ENCODE measurements around the gene CHID1. TPM values are rescaled to one million over a fixed set of nuclear protein-coding genes. Genes with fewer than 3 reads are reported as not detected.

CHID1 gene
- total and polyA plus RNA-seq, 2 of the 8 experiments (the other 6 are each of a cell fraction or from before 2014, with no cell fraction given): 81.2 to 88.5 TPM

- no peak overlapping the region for H3K56ac ChIP-seq (replicated peaks; ENCODE audit: insufficient read length, low read depth, low read length)
- H2BK5ac ChIP-seq (ENCODE audit: low read depth, low read length): no peak overlapping the region
- DNase-seq (ENCODE audit: low read depth in 1 of 2, low spot score in 2 of 2) (no peak), FAIRE-seq (no peak)
- H3K36me3 ChIP-seq (ENCODE audit: control insufficient read depth in 2 of 4, insufficient read depth in 4 of 4, low read length in 3 of 4): peaks cover 0 to 10% (median 1%) of the 10 kb centered on the region in 4 experiments; a peak in 1 of 8 replicates
- WGBS, 2 experiments (ENCODE audit: extremely low coverage in 1 of 2, insufficient coverage in 1 of 2, insufficient read length in 1 of 2, insufficient replicate concordance in 2 of 2, low coverage in 1 of 2, low lambda C conversion rate in 2 of 2, missing lambda C conversion rate in 1 of 2): 94% methylated on average over 16 of the region's 22 CpGs; no CpG with 5 or more reads in 1 of the 2 experiments
- no peak overlapping the region for H3K4me3 ChIP-seq (ENCODE audit: extremely low read depth in 1 of 4, insufficient read depth in 2 of 4, low read depth in 3 of 4, low read length in 4 of 4)
- H3K23me2 ChIP-seq (ENCODE audit: low read depth, low read length): peaks cover 8% of the 10 kb centered on the region; the same call in 1 of the 2 replicates
- no peak overlapping the region for H3K4me2 ChIP-seq (ENCODE audit: insufficient read depth in 1 of 2, low read depth in 2 of 2, low read length in 2 of 2)
- no peak overlapping the region for H3K4ac ChIP-seq (replicated peaks; ENCODE audit: insufficient read length, low read depth, low read length)
- H3K27me3 ChIP-seq (replicated peaks in 1 of 4; ENCODE audit: control insufficient read depth in 3 of 4, extremely low read depth in 1 of 4, insufficient read depth in 3 of 4, low read length in 3 of 4): no peaks in the 10 kb centered on the region; a peak in 2 of 7 replicates
- no peak overlapping the region for H2AK5ac ChIP-seq (ENCODE audit: low read depth, low read length)
- H3K79me2 ChIP-seq (ENCODE audit: control insufficient read depth in 1 of 2, insufficient read depth in 2 of 2, low read length in 2 of 2): peaks cover 0 to 5% of the 10 kb centered on the region in 2 experiments; a peak in 1 of 4 replicates
- peaks cover 0 to 15% (median 9%) of the 10 kb centered on the region in 4 experiments; a peak in 5 of 7 replicates for H3K4me1 ChIP-seq (replicated peaks in 1 of 4; ENCODE audit: control insufficient read depth in 3 of 4, insufficient read depth in 4 of 4, low read length in 3 of 4)
- H4K8ac ChIP-seq (ENCODE audit: extremely low read depth, insufficient read depth, low read length): no peak overlapping the region
- no peaks in the 10 kb centered on the region for H3K9me3 ChIP-seq (ENCODE audit: insufficient read depth in 2 of 2, low read depth in 1 of 2, low read length in 1 of 2)
- TF ChIP-seq HDAC2 (IDR thresholded peaks at IDR 0.05; ENCODE audit: borderline replicate concordance in 1 of 2, low read depth in 2 of 2, low read length in 2 of 2) (no peak), MAX (IDR thresholded peaks at IDR 0.05) (no peak), ASH2L (IDR thresholded peaks at IDR 0.05; ENCODE audit: low read length) (no peak), POLR2A (IDR thresholded peaks at IDR 0.05; ENCODE audit: control extremely low read depth in 1 of 2, low read depth in 2 of 2, low read length in 2 of 2) (no peak), RBBP5 (IDR thresholded peaks at IDR 0.05; ENCODE audit: borderline replicate concordance, low read depth, low read length) (no peak), FOSL1 (IDR thresholded peaks at IDR 0.05; ENCODE audit: insufficient read depth, low read depth, low read length) (no peak), POLR2AphosphoS5 (IDR thresholded peaks at IDR 0.05; ENCODE audit: low read depth, low read length) (no peak), BCL11A (IDR thresholded peaks at IDR 0.05; ENCODE audit: low read depth in 2 of 2, low read length in 2 of 2) (no peak)
- H3K27ac ChIP-seq (ENCODE audit: low read depth, low read length): no peak overlapping the region
- no peak overlapping the region for H2BK15ac ChIP-seq (ENCODE audit: low read length)
- CTCF ChIA-PET (ENCODE audit: partially characterized antibody): interaction anchor here (0.7 to 1.7 kb wide), 6 partner anchors 21 to 272 kb away, joined by 3 to 4 read pairs (median 3); no protein-coding TSS in a partner anchor
- H2BK120ac ChIP-seq (replicated peaks; ENCODE audit: low read depth, low read length): no peak overlapping the region
- no peak overlapping the region for H3K23ac ChIP-seq (ENCODE audit: insufficient read length)
- H4K5ac ChIP-seq (ENCODE audit: insufficient read length, low read depth, low read length): no peak overlapping the region
- no peak overlapping the region for H2AFZ ChIP-seq (ENCODE audit: low read length)
- no peak overlapping the region for H3K14ac ChIP-seq (ENCODE audit: insufficient read length)
- H3K18ac ChIP-seq (ENCODE audit: extremely low read depth, low read length): no peak overlapping the region
- H4K91ac ChIP-seq (replicated peaks; ENCODE audit: insufficient read length, low read length): no peak overlapping the region
- no peak overlapping the region for H3K9ac ChIP-seq (replicated peaks in 1 of 4; ENCODE audit: extremely low read depth in 1 of 4, low read depth in 3 of 4, low read length in 3 of 4)
- POLR2A ChIA-PET (ENCODE audit: partially characterized antibody): interaction anchor here (40.4 to 53.0 kb wide), 2 partner anchors 8 to 11 kb away, joined by 1917 read pairs; partner anchors contain the start of genes CD151, CEND1, CRACR2B and PIDD1
- H2BK20ac ChIP-seq (ENCODE audit: low read length): no peak overlapping the region
- peaks cover 0 to 14% of the 10 kb centered on the region in 2 experiments for H4K20me1 ChIP-seq (replicated peaks in 1 of 2; ENCODE audit: control insufficient read depth in 1 of 2, insufficient read depth in 2 of 2, low read length in 2 of 2)
- peaks cover 8% of the 10 kb centered on the region for H3K79me1 ChIP-seq (ENCODE audit: low read depth, low read length)
- H2BK12ac ChIP-seq (ENCODE audit: low read depth, low read length): 0 out of 2 replicates have a peak overlapping the region, but pooled peaks have one; percentile 27
Observed at GRCh38 chr11:821512-822371, 88.9 kb downstream of the CHID1 start.
